ENCODE measurements around the gene GLYR1.

- TF ChIP-seq POLR2A (IDR thresholded peaks at IDR 0.05; ENCODE audit: low read length) (no peak), GATA1 (IDR thresholded peaks at IDR 0.05; ENCODE audit: low read depth, low read length) (no peak)
These were observed 41.5 kb upstream of the GLYR1 start for GRCh38 chr16:4888428-4889135.

Measured in erythroblast (primary cell).